ENCODE results near the gene CSMD2.

DNA sequence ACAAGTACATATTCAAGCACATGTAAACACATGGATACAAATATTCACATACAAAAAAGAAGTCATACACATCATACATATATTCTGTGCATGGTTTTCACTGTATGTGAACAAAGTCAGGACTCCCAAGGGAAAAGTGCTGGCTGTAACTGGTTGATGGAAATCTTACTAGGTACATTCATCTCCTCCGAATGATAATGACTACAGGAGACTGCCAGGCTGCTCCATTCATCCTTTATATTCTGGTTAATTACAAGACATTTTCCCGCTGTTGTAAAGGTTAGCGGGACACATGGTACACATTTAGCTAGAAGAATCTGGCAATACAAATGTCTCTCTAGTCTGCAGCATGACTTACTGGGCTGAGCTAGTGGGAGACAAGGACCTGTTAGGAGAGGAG, 327.4 kb downstream of the CSMD2 start:
- TF ChIP-seq POLR2A (IDR thresholded peaks at IDR 0.05; ENCODE audit: low read depth, low read length) (no peak), POLR2AphosphoS5 (IDR thresholded peaks at IDR 0.05; ENCODE audit: low read depth, low read length) (no peak)

All from GM12892 (cell line).